Mesothelial cell of epicardium (in vitro differentiated cells): ENCODE measurements around the gene LIMK1. TPM values are rescaled to one million over a fixed set of nuclear protein-coding genes. Genes with fewer than 3 reads are reported as not detected.

ENCODE experiments used
- DNase-seq, 2 experiments: peaks; one replicate each; pipeline ENCODE4 v3.0.0; 2021; ENCODE audit warnings: low spot score in 2 of 2; ENCODE audit not compliant: unreplicated experiment in 2 of 2
- H3K27ac Mint-ChIP-seq: 2 replicates; pipeline ENCODE4 v1.8.0; 2021; ENCODE audit warnings: mixed read lengths
- H3K27me3 Mint-ChIP-seq: 2 replicates; pipeline ENCODE4 v1.8.0; 2021; ENCODE audit warnings: low read depth, mixed read lengths
- H3K36me3 Mint-ChIP-seq: 2 replicates; pipeline ENCODE4 v1.8.0; 2021; ENCODE audit warnings: mixed read lengths
- H3K4me1 Mint-ChIP-seq: 2 replicates; pipeline ENCODE4 v1.8.0; 2021; ENCODE audit warnings: mixed read lengths
- H3K4me3 Mint-ChIP-seq: 2 replicates; pipeline ENCODE4 v1.8.0; 2021; ENCODE audit warnings: mild to moderate bottlenecking, moderate library complexity, mixed read lengths
- H3K9me3 Mint-ChIP-seq: 2 replicates; pipeline ENCODE4 v1.8.0; 2021; ENCODE audit warnings: mixed read lengths
- total RNA-seq: library from RNA; stranded (reverse); gene quantifications from 3 replicates; pipeline ENCODE4 v1.2.1, GENCODE V29; 2021
- TF ChIP-seq, protein P1 (sequence below): fragments of 200-600 bp; sonication (generic); IDR thresholded peaks from one replicate; pipeline ENCODE4 v1.5.0; 2021; ENCODE audit warnings: antibody characterized with exemption; ENCODE audit not compliant: unreplicated experiment

LIMK1 gene
- total RNA-seq, 1 donor from 2014 or later, result 54.6 TPM

DNA sequence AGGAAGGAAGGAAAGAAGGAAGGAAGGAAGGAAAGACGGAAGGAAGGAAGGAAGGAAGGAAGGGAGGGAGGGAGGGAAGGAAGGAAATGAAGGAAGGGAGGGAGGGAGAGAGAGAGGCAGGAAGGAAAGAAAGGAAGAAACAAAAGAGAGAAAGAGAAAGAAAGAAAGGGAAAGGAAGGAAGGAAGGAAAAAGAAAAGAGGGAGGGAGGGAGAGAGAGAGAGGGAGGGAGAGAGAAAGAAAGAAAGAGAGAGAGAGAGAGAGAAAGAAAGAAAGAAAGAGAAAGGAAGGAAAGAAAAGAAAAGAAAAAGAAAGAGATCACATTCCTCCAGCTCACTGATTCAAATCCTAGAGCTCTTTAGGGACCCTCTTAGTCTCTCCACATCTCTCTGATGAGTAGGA lies 31.0 kb upstream of the LIMK1 start:
- no peak for DNase-seq
- H3K9me3 Mint-ChIP-seq, result no peaks in the 10 kb centered on the region
- H3K36me3 Mint-ChIP-seq, result no peaks in the 10 kb centered on the region
- H3K4me3 Mint-ChIP-seq, result no peak overlapping the region
- peaks cover 2% of the 10 kb centered on the region for H3K4me1 Mint-ChIP-seq
- H3K27me3 Mint-ChIP-seq, result peaks cover 14% of the 10 kb centered on the region
- TF ChIP-seq, protein P1, sequence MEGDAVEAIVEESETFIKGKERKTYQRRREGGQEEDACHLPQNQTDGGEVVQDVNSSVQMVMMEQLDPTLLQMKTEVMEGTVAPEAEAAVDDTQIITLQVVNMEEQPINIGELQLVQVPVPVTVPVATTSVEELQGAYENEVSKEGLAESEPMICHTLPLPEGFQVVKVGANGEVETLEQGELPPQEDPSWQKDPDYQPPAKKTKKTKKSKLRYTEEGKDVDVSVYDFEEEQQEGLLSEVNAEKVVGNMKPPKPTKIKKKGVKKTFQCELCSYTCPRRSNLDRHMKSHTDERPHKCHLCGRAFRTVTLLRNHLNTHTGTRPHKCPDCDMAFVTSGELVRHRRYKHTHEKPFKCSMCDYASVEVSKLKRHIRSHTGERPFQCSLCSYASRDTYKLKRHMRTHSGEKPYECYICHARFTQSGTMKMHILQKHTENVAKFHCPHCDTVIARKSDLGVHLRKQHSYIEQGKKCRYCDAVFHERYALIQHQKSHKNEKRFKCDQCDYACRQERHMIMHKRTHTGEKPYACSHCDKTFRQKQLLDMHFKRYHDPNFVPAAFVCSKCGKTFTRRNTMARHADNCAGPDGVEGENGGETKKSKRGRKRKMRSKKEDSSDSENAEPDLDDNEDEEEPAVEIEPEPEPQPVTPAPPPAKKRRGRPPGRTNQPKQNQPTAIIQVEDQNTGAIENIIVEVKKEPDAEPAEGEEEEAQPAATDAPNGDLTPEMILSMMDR, result no peak
- H3K27ac Mint-ChIP-seq, result no peak overlapping the region

DNA sequence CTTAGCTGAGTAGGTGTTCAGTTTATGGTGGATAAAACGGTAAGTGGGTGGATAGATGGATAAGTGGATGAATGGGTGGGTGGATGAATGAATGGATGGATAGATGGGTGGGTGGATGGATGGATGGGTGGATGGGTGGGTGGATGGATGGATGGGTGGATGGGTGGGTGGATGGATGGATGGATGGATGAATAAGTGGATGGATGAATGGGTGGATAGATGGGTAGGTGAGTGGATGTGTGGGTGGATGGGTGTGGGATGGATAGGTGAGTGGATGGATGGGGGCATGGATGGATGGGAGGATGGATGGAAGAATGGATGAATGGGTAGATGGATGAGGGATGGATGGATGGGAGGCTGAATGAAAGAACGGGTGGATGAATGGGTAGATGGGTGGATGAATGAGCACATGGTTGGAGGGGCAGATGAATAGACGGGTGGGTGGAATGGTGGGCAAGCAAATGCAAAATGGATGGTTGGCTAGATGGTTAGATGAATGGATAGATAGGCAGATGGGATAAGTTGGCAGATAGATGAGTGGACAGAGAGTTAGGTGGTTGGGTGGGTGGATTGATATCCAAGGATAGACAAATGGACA lies 29.9 kb upstream of the LIMK1 start:
- H3K9me3 Mint-ChIP-seq, result no peaks in the 10 kb centered on the region
- DNase-seq, result no peak
- peaks cover 22% of the 10 kb centered on the region for H3K27me3 Mint-ChIP-seq
- no peak overlapping the region for H3K27ac Mint-ChIP-seq
- no peaks in the 10 kb centered on the region for H3K36me3 Mint-ChIP-seq
- no peak overlapping the region for H3K4me3 Mint-ChIP-seq
- TF ChIP-seq, protein P1, result no peak
- H3K4me1 Mint-ChIP-seq, result peaks cover 2% of the 10 kb centered on the region

DNA sequence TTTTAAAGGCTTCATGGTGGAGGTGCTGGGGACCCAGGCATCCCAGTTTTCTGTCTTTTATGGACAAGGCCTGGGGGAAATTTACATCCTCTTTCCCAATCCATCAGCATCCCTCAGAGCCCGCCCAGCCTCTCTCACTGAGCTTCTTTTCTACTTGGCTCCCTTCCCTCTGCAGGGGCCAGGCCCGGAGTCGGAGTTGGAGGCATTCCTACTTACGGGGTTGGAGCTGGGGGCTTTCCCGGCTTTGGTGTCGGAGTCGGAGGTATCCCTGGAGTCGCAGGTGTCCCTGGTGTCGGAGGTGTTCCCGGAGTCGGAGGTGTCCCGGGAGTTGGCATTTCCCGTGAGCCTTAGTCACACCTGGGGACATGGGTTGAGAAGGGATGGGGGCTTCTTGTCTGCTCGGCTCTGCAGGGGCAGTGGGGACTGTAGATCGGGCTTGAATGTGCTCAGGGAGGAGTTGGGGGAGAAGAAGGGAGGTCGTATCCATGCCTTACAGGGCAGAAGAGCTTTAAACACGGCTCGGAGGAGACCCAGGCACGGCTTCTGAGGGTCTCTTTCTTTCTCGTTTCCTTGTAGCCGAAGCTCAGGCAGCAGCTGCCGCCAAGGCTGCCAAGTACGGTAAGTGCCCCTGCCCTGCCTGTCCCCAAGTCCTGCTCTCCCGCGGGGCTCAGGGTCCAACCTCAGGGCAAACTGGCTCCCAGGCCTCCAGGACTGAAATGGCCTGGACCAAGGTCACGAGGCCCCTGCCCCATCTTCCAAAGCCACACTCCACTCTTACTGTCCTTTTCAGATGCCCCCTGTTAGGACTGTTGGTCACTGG lies 27.3 kb upstream of the LIMK1 start:
- Mint-ChIP-seq H3K27me3 (peaks cover 22% of the 10 kb centered on the region), H3K4me3 (no peak overlapping the region), H3K36me3 (no peaks in the 10 kb centered on the region), H3K9me3 (no peaks in the 10 kb centered on the region), H3K27ac (no peak overlapping the region), H3K4me1 (peaks cover 1% of the 10 kb centered on the region)
- TF ChIP-seq, protein P1, result no peak
- DNase-seq, result no peak

DNA sequence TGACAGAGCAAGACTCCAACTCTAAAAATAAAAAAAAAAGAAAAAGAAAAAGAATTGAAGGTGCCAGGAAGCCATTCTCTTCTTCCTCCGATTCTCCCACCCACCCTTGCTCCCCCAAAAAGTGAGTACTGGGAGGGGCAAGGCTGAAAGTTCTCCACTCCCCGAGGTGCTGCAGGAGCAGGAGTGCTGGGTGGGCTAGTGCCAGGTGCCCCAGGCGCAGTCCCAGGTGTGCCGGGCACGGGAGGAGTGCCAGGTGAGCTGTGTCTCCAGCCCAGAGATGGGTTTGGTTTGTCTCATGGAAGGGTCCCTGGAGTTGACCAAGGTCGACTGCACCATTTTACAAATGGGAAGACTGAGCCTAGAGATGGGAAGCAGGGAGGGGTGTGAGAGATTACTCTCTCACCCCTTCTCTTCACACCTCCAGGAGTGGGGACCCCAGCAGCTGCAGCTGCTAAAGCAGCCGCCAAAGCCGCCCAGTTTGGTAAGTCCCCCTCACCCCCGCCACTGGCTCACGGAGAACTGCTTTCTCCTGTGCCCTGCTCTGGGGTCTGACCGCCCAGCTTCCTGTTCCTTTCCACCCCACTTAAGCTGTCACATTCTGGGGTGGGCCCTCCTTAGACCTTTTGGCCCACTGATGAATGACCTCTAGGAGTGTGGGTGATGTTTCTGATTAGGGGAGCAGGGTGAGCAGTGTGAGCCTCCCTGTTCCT lies 26.2 kb upstream of the LIMK1 start:
- Mint-ChIP-seq H3K27me3 (peaks cover 18% of the 10 kb centered on the region), H3K4me3 (no peak overlapping the region), H3K27ac (no peak overlapping the region), H3K4me1 (peaks cover 4% of the 10 kb centered on the region), H3K36me3 (no peaks in the 10 kb centered on the region), H3K9me3 (no peaks in the 10 kb centered on the region)
- TF ChIP-seq, protein P1, result no peak
- no peak for DNase-seq

DNA sequence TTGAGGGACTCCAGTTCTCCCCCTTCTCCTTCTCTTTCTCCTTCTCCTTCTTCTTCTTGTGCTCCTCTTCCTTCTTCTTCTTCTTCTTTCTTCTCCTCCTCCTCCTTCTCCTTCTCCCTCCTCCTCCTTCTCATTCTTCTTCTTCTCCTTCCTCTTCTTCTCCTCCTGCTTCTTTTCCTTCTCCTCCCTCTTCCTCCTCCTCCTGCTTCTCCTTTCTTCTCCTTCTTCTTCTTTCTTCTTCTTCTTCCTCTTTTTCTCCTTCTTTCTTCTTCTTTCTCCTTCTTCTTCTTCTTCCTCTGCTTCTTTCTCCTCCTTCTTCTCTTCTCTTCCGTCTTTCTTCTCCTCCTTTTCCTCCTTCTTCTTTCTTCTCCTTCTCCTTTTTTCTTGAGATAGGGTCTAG lies 25.6 kb upstream of the LIMK1 start:
- no peak overlapping the region for H3K27ac Mint-ChIP-seq
- H3K4me3 Mint-ChIP-seq, result no peak overlapping the region
- no peak for DNase-seq
- TF ChIP-seq, protein P1, result no peak
- H3K36me3 Mint-ChIP-seq, result no peaks in the 10 kb centered on the region
- peaks cover 4% of the 10 kb centered on the region for H3K4me1 Mint-ChIP-seq
- H3K9me3 Mint-ChIP-seq, result no peaks in the 10 kb centered on the region
- peaks cover 16% of the 10 kb centered on the region for H3K27me3 Mint-ChIP-seq
